GM15510 (cell line): ENCODE data around the gene CHST11.

Experiments
- POLR2A ChIP-seq: IDR thresholded peaks from 3 replicates; pipeline ENCODE4 v1.6.1; 2011; ENCODE audit warnings: borderline replicate concordance; ENCODE audit not compliant: insufficient read length; ENCODE audit errors: extremely low read depth

CHST11 gene

GRCh38 chr12:104729610-104730446 is 273.1 kb downstream of the CHST11 start:
- TF ChIP-seq POLR2A = no peak

- TF ChIP-seq POLR2A = no peak
Observed at GRCh38 chr12:104730763-104731162, 274.0 kb downstream of the CHST11 start.

- no peak for TF ChIP-seq POLR2A
Observed at GRCh38 chr12:104733717-104734175, 277.0 kb downstream of the CHST11 start.

- TF ChIP-seq POLR2A = no peak
Observed at GRCh38 chr12:104734541-104735095, 277.9 kb downstream of the CHST11 start.

- no peak for TF ChIP-seq POLR2A
Observed at GRCh38 chr12:104735801-104736200, 279.1 kb downstream of the CHST11 start.

GRCh38 chr12:104736307-104736706 is 279.6 kb downstream of the CHST11 start:
- TF ChIP-seq POLR2A = no peak

GRCh38 chr12:104737113-104737512 is 280.4 kb downstream of the CHST11 start:
- no peak for TF ChIP-seq POLR2A

- TF ChIP-seq POLR2A = no peak
Observed at GRCh38 chr12:104737791-104738301, 281.1 kb downstream of the CHST11 start.

GRCh38 chr12:104738331-104738730 is 281.6 kb downstream of the CHST11 start:
- no peak for TF ChIP-seq POLR2A

GRCh38 chr12:104738776-104739642 is 282.3 kb downstream of the CHST11 start:
- TF ChIP-seq POLR2A = no peak

- no peak for TF ChIP-seq POLR2A
Observed at GRCh38 chr12:104740668-104741067, 283.9 kb downstream of the CHST11 start.

- no peak for TF ChIP-seq POLR2A
Observed at GRCh38 chr12:104741077-104741476, 284.3 kb downstream of the CHST11 start.

- TF ChIP-seq POLR2A = no peak
Observed at GRCh38 chr12:104741497-104742367, 285.0 kb downstream of the CHST11 start.
